ENCODE measurements around the gene TNRC6C.

The TNRC6C gene

DNA sequence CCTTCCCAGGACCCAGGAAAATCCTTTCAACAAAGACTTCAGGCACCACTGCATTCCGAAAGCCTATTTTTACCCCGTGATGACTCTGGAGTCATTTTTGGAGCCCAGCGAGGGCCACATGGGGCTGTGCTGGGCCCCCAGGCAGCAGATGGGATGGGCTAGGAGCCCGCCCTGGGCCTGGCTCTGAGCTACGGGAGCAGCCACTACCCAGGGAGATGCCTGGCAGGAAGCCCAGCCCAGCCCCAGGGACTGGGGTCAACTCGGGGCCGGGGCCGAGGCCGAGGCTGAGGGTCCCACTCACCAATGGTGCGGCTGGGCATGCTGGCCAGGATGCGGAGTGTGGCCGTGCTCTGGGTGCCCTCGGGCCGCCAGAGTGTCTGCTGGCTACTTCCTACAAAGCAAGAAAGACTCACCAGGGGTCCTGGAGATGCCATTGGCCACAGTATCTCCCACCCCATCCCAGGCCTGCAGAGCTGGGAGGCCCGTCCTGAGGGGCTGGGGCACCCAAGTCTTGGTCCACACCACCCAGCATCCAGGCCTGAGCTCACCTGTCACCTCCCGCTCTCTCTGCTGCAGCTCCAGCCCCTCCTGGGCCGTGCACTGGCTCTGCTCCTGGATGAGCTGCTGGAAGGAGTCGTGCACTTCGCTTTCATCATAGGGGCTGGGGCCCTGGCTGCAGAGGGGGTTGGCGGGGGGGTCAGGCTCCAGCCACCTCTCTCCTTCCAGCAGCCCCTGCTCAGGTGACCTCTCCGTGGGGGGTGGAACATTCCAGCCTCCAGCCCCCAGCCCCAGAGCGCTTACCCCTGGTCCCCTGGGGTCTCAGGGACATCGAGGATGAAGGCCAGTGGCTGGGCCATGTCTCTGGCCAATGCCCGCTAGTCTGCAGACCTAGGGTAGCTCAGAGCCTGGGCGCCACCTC lies 167.7 kb downstream of the TNRC6C start:
- DNase-seq (ENCODE audit: low spot score) = no peak

- no peak for DNase-seq (ENCODE audit: low spot score)
Observed at GRCh38 chr17:78126895-78127238, 168.4 kb downstream of the TNRC6C start.

DNA sequence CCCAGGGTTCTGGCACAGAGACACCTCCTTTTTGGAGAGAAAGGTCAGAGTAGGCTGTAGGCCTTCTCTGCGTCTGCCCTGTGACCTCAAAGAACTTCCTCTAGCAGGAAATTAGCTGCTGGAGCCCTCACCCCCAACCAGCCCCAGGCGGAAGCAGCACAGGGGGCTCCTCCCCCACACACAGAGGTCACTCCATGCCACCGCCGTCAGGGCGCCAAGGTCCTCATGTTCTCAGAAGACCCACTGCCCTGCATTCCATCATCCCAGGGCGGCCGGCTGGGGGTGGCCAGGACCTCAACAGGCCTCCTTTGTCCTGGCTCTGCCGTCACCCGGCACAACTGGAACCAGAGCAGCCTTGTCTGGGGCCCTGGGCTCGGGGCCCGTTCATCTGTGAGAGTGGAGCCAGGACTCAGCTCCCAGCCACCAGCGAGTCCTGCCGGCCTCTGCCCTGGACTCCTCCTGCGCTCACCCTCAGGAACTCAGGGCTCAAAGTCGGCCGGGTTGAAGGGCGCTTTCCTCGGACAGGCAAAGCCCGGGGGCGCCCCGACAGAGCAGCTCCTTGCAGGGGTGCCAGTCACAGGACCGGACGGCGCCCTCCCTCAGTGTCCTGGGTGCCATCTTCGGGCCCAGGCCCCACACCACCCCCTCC lies 168.9 kb downstream of the TNRC6C start:
- no peak for DNase-seq (ENCODE audit: low spot score)

DNA sequence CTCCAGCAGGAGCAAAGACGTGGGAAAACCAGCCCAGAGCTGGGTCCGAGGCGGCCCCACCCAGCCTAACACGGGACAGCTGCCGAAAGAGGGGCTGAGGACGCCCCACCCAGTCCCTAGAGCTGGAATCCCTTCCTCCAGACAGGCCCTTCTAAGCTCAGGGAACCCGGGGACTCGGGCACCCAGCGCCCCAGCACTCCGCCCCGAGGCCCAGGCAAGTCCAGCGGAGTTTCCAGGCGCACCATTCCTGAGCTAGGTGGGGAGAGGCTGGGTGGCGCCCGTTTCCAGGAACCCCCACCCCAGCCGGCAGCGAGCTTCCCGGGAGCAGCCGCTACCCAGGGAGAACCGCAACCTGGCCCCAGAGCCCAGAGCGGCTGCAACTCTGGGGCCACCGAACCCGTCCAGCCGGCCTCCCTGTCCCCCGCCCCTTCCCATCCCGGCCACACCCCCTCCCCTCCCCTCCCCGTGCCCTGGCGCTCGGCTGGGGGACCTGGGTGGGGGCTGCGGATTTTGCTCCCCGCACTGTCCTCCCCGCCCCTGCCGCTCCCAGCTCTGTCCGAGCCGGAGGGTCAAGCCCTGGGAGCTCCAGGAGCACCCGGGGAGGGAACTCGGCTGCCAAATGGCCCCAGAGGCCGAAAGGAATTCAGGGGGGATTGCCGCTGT lies 169.5 kb downstream of the TNRC6C start:
- DNase-seq (ENCODE audit: low spot score) = no peak

DNA sequence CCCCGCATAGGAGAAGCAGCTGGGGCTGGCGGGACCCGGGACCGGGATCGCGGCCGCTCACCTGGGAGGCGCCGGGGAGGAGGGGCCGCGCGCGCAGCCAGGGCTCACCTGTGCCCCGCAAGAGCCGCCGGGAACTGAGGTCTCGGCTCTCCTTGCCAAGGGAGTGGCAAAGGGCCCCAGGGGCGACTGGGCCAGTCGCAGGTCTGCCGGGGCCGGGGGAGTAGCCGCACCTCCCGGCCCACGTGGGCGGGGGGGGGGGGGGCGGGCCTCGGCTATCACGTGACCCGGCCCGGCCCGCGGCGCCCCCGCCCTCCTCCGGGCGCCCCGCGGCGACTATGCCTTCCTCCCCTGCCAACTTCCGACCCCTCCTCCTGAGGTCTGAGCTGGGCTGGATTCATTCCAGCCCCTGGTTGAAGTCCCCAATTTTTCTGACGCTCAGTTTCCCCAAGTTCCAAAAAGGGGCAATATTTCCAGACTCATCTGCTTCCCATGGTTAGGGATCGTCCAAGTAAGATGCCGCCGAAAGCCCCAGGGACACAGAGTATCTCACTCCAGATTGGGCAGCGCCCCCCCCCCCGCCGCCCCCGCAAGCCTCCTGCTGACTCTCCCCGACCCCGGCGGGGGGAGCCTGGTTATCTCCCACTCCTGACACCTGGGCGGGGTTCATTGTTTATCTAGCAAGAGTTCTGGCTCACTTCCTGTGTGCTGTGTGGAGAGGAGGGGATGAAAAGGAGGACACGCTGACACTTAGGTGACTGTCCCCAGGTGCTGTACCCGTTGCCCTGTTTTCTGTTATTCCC lies 170.2 kb downstream of the TNRC6C start, which contains the start of gene TMC6:
TMC6 (minus strand) TSS at position 205 of the 800 bp plus-strand sequence. CDS start 1,923 bp downstream, outside the sequence.
- DNase-seq (ENCODE audit: low spot score) = peak; percentile 73

DNA sequence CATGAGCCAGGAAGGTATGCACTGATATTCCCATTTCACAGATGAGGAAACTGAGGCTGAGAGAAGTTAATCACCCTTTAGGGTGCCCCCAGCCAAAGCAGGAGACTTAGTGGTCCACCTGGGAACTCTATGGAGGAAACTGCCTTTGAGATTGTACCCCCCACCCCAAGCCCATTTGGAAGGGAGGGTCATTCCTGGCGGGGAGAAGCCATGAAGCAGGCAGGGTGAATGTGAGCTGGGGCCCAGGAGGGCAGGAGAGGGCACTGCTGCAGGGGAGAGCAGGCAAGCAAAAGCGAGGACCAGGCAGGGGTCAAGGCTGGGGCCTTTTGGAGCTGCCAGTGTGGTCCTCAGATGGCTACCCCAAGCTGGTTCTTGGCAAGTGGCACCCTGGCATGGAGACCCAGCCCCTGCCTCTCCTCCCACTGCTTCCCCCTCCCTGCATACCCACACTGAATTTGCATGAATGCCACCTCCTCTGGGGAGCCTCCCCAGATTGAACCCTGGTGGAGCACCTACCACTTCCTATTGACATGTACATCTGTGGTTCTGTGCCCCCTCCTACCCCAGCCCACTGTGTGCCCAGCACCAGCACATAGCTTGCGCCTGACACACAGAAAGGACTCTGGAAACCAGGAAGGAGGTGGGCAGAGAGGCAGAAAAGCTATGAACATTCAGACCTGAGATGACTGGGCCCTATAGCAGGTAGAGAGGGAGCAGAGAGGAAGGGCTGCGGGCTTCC lies 171.0 kb downstream of the TNRC6C start:
- no peak for DNase-seq (ENCODE audit: low spot score)

- no peak for DNase-seq (ENCODE audit: low spot score)
Observed at GRCh38 chr17:78130090-78130436, 171.6 kb downstream of the TNRC6C start.

DNA sequence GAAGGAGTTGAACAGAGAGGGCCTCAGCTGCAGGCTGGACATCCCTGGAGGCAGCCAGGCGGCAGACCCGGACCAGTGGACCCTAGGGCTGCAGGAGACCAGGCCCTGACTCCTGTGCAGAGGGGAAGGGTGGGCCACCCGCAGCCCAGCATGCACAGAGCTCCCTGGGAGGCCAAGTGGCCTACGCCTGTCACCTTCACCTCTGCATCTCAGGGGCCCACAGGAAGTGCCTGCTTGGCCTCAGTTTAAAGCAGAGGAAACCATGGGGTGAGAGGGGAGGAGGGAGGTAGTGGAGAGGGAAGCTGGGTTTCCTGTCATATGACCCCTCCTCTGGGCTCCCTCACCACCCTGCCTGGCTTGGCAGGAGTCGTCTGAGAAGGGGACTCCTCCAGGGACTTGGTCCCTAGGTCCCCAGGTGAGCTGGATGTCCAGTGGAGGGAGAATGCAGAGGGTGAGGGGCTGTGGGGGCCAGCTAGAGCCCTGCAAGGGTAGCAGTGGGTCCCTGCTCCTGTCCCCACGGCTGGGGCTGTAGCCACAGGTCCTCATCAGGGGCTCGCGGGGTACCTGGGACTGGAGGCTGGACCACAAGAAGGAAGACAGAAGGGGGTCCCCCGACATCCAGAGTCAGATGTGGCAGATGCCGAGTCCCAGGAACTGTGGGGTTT lies 172.1 kb downstream of the TNRC6C start, which contains the start of gene TMC8:
TMC8 (plus strand) TSS at position 335 of the 665 bp plus-strand sequence. CDS start 818 bp downstream, outside the sequence.
- DNase-seq (ENCODE audit: low spot score) = no peak

DNA sequence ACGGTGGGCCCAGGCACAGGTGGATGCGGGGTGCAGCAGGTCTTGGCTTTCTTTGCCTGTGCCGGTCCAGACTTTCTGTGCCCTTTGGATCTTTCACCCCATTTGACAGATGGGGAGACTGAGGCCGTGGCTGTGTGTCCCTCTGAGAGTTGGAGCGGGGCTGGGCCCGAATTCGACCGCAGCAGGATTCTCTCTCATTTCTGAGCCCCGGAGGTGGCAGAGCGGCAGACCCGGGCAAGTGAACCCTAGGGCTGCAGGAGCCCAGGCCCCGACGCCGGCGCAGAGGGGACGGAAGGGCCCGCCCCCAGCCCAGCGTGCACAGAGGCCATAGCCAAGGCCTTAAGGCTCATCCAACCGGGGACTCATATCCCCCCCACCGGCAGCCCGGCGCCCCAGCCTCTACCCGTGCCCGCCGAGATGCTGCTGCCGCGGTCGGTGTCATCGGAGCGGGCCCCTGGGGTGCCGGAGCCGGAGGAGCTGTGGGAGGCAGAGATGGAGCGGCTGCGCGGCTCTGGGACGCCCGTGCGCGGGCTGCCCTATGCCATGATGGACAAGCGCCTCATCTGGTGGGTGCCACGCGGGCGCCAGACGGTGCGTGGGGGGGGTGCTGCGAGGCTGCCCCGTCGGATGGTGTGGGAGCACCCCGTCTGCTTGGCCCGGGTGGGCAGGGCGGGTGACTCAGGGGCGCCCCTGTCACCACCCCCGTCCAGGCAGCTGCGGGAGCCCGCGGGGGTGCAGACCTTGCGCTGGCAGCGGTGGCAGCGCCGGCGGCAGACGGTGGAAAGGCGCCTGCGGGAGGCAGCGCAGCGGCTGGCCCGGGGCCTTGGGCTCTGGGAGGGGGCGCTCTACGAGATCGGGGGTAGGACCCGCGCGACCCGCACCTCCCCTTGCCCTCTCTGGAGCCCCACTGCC lies 172.9 kb downstream of the TNRC6C start:
- no peak for DNase-seq (ENCODE audit: low spot score)

GRCh38 chr17:78132084-78132676 lies 173.7 kb downstream of the TNRC6C start:
- DNase-seq (ENCODE audit: low spot score) = no peak

- no peak for DNase-seq (ENCODE audit: low spot score)
Observed at GRCh38 chr17:78132767-78133178, 174.3 kb downstream of the TNRC6C start.

DNA sequence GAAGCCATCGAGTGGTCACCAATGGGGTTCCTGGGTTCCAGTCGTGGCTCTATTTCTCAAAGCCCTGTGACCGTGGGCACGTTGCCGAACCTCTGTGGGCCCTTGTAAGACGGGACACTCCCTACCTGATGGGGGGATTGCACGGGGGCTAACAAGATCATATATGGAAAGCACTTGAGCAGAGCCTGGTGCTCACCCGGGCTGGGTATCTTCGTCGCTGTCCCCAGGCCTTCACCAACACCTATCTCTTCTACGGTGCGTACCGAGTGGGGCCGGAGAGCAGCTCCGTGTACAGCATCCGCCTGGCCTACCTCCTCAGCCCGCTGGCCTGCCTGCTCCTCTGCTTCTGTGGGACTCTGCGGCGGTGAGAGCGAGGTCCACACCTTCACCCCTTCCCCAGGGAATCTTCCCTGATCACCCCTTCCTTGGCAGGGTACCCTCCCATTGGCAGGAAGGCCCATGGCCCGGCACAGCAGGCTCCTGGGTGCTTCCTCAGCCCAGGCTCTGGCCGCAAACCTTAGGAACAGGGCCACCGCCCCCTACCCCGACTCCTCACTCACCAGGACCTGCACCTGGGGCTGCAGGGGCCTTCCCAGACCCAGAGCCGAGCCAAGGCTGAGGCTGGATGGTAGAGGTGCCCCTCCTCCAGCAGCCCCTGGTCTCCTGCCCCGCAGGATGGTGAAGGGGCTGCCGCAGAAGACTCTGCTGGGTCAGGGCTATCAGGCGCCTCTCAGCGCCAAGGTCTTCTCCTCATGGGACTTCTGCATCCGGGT lies 174.9 kb downstream of the TNRC6C start:
- DNase-seq (ENCODE audit: low spot score) = no peak

DNA sequence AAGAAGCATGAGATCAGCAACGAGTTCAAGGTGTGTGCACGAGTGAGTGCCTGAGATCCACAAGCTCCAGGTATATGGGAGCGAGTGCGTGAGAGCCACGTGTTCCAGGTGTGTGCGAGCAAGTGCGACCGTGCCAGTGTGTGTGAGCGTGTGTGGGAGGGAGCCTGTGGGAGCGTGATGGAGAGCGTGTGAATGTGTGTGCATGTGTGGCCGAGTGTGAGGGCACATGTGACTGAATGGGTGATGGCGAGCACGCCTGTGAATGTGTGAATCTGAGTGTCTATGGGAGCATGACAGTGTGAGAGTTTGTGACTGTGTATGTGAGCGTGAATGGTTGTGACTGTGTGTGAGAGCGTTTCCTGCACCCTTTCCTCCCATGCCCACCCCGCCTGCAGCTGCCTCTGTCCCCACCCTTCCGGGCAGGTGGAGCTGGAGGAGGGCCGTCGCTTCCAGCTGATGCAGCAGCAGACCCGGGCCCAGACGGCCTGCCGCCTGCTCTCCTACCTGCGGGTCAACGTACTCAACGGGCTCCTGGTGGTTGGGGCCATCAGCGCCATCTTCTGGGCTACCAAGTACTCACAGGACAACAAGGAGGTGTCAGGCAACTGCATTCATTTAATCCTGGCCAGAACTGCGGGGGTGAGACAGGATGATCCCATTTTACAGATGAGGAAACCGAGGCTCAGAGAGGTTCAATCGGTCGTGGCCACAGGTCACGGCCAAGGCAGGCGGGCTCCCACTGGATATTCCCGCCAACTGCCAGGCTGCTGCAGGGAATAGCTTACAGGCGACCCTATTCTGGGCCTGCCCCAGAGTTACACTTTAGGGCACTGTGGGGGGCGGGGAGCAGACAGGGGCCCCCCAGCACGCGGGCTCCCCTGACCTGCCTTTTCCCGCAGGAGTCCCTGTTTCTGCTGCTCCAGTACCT lies 175.7 kb downstream of the TNRC6C start:
- DNase-seq (ENCODE audit: low spot score) = peak; percentile 42

DNA sequence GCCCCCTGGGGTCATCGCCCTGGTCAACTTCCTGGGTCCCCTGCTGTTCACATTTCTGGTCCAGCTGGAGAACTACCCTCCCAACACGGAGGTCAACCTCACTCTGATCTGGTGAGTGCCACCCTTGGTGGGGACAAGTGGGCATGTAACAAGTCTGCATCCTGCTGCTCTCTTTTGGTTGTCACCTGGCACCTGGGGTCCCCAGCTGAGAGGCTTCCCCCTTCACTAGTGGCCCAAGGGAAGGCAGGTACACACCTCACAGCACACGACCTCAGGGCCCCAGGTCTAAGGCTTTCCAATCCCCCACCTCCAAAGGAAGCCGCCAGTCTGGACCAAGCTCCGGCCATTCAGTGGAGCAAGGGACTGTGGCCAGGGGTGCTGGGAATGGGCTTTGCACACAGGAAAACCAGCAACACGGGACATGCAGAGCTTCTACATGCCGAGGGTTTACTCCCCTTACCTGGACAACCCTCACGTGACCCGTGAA lies 176.4 kb downstream of the TNRC6C start:
- DNase-seq (ENCODE audit: low spot score) = no peak

DNA sequence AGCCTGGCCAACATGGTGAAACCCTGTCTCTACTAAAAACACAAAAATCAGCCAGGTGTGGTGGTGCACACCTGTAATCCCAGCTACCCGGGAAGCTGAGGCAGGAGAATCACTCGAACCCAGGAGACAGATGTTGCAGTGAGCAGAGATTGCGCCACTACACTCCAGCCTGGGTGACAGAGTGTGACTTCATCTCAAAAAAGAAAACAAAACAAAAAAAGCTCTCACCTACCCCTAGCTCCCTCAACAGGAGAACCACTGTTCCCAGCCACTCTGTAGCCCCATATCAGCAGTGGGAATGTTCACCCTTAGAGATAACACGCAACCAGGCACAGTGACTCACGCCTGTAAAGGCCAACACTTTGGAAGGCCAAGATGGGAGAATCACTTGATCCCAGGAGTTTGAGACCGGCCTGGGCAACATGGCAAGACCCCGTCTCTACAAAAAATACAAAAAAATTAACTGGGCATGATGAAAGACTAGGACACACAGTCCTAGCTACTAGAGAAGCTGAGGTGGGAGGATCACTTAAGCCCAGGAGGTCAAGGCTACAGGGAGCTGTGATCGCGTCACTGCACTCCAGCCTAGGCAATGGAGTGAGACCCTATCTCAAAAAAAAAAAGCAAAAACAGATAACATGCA lies 177.5 kb downstream of the TNRC6C start:
- no peak for DNase-seq (ENCODE audit: low spot score)

DNA sequence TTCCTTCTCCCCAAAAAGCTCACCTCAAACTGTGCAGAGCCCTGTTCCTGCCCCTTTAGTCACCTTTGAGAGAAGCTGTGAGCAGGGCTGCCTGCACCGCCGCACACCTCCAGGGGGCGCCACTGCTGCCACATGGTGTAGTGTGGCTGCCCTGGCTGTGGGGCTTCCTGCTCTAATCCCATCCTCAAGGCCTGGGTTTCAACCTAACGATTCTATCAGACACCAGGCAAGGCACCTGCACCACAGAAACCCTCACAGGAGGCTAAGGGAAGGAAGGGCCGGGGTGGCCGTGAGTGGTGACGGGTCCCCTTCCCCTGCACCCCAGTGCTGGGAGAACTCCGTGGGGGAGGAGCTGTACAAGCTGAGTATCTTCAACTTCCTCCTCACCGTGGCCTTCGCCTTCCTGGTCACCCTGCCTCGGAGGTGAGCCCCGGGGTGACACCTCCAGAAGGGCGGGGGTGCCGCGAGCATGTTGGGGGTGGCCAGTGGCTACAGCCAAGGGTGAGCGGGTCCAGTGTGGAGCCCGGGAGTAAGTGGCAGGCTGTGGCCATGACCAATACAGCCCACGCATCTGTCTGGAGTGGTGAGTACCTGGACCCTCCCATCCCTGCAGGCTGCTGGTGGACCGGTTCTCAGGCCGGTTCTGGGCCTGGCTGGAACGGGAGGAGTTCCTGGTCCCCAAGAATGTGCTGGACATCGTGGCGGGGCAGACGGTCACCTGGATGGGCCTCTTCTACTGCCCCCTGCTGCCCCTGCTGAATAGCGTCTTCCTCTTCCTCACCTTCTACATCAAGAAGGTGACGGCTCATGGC lies 179.1 kb downstream of the TNRC6C start:
- DNase-seq (ENCODE audit: low spot score) = no peak

Measured in AG20443 (cell line).